Stomach smooth muscle (tissue), 2 donors: ENCODE measurements around the gene STARD5.
"Not testable (repeated sequence)": the region's sequence is repeated elsewhere in the genome, so short reads cannot be mapped to it uniquely, and the experiment has no call there.

Source experiments
- H3K27ac ChIP-seq: one replicate; pipeline ENCODE4 v1.7.0; 2013; ENCODE audit warnings: mild to moderate bottlenecking, low read length, inconsistent platforms
- H3K27me3 ChIP-seq, 2 donors: one replicate each; pipeline ENCODE4 v1.7.0; 2013; ENCODE audit warnings: low read length in 2 of 2; ENCODE audit not compliant: insufficient read depth in 2 of 2, control insufficient read depth in 1 of 2
- H3K36me3 ChIP-seq, 2 donors: one replicate each; pipeline ENCODE4 v1.7.0; 2013; ENCODE audit warnings: low read length in 2 of 2; ENCODE audit not compliant: control insufficient read depth in 2 of 2, insufficient read depth in 2 of 2
- H3K4me1 ChIP-seq: one replicate; pipeline ENCODE4 v1.7.0; 2013; ENCODE audit warnings: low read length; ENCODE audit not compliant: control insufficient read depth, insufficient read depth
- H3K4me3 ChIP-seq, 2 donors: one replicate each; pipeline ENCODE4 v1.7.0; 2013; ENCODE audit warnings: low read length in 2 of 2
- H3K9ac ChIP-seq, 2 donors: one replicate each; pipeline ENCODE4 v1.7.0; 2013; ENCODE audit warnings: low read length in 2 of 2, mild to moderate bottlenecking in 1 of 2
- H3K9me3 ChIP-seq, 2 donors: one replicate each; pipeline ENCODE4 v1.7.0; 2013; ENCODE audit warnings: low read length in 2 of 2; ENCODE audit not compliant: control insufficient read depth in 2 of 2
- donor health status: healthy.
- donor health status: Pancreatic carcinoma.

The STARD5 gene

GRCh38 chr15:81356252-81356651 lies 32.3 kb upstream of the STARD5 start:
- no peak overlapping the region for H3K9ac ChIP-seq
- H3K9me3 ChIP-seq = no peaks in the 10 kb centered on the region
- no peak overlapping the region for H3K27ac ChIP-seq
- no peaks in the 10 kb centered on the region for H3K36me3 ChIP-seq
- peaks cover 0 to 2% of the 10 kb centered on the region in 2 donors for H3K27me3 ChIP-seq
- H3K4me3 ChIP-seq = no peak overlapping the region
- H3K4me1 ChIP-seq = no peaks in the 10 kb centered on the region

DNA sequence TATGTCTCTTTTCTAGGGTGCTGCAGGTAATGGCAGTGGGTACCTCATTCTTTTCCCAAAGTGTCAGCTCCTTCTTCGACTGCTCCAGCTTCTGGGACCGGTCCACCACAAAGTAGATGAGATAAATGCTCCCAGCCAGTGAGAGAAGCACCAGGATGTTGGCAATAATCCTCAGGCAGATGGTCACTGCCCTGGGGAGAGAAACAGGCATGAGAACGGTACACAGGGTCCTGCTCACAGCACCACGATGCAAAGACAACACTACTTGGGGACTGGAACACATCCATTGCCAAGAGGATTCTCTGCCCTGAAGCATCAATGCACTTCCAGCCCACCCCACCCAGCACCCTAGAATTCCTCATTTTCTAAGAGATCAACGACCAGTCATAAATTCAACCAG lies 27.7 kb upstream of the STARD5 start:
- H3K27ac ChIP-seq = no peak overlapping the region
- H3K27me3 ChIP-seq = no peaks in the 10 kb centered on the region

DNA sequence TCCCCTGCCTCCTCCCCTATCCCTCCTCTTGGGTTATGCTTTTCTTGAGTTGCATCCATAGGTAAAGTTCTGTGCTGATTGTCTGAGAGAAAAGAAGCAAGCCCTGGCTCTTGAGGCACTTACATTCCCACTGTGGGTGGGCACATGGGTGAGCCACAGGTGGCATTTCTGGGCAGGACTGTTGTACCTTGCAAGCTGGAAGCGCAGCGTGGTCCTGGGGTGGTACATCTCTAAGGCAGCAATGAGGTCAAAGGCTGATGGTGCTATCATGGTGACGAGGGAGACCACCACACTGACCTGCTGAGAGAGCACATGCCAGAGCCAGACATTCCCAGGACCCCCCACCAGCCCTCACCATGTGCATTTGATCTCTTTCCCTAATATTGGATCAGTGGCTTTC lies 25.3 kb upstream of the STARD5 start:
- H3K4me3 ChIP-seq = no peak overlapping the region
- no peaks in the 10 kb centered on the region for H3K36me3 ChIP-seq
- no peak overlapping the region for H3K9ac ChIP-seq
- H3K27ac ChIP-seq = no peak overlapping the region
- H3K4me1 ChIP-seq = no peaks in the 10 kb centered on the region
- no peaks in the 10 kb centered on the region for H3K9me3 ChIP-seq
- H3K27me3 ChIP-seq = no peaks in the 10 kb centered on the region

More for the DNA sequence above, 27.7 kb upstream of the STARD5 start:
- no peak overlapping the region for H3K9ac ChIP-seq
- H3K4me3 ChIP-seq = no peak overlapping the region
- no peaks in the 10 kb centered on the region for H3K36me3 ChIP-seq
- no peaks in the 10 kb centered on the region for H3K4me1 ChIP-seq
- no peaks in the 10 kb centered on the region for H3K9me3 ChIP-seq

DNA sequence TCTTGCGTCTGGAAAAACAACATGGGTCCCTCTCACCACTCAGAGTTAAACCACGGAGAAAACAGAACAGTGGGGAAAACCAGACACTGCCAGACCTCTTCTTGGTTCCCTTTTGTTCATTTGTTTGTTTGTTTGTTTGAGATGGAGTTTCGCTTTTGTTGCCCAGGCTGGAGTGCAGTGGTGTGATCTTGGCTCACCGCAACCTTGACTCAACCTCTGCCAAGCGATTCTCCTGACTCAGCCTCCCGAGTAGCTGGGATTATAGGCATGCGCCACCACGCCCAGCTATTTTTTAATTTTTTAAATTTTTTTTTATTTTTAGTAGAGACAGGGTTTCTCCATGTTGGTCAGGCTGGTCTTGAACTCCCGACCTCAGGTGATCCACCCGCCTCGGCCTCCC lies 24.8 kb upstream of the STARD5 start:
- H3K36me3 ChIP-seq, H3K4me1 ChIP-seq, H3K27me3 ChIP-seq, H3K27ac ChIP-seq, H3K9me3 ChIP-seq, H3K9ac ChIP-seq, H3K4me3 ChIP-seq: not testable (repeated sequence)

DNA sequence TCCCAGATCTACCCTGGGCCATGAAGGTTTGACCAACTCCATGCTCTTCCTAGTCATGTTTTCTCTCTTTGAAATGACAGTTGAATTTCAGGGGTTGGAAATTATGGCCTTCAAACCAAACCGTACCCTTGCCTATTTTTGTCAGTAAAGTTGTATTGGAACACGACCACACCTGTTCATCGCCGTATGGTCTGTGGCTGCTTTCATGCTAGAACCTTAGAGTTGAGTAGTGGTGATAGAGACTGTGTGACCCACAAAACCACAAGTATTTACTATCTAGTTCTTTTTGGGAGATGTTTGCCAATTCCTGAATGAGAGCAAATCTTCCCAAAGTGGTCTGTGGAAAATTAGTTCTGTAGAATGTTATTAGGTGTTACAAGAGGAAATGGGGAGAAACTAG lies 24.0 kb upstream of the STARD5 start:
- H3K36me3 ChIP-seq = no peaks in the 10 kb centered on the region
- H3K9ac ChIP-seq = no peak overlapping the region
- H3K27ac ChIP-seq = no peak overlapping the region
- no peaks in the 10 kb centered on the region for H3K27me3 ChIP-seq
- no peak overlapping the region for H3K4me3 ChIP-seq
- H3K9me3 ChIP-seq = no peaks in the 10 kb centered on the region
- H3K4me1 ChIP-seq = no peaks in the 10 kb centered on the region

- Histone ChIP-seq H3K4me3 (no peak overlapping the region), H3K36me3 (no peaks in the 10 kb centered on the region), H3K27me3 (no peaks in the 10 kb centered on the region), H3K9ac (no peak overlapping the region), H3K27ac (no peak overlapping the region), H3K4me1 (no peaks in the 10 kb centered on the region), H3K9me3 (no peaks in the 10 kb centered on the region)
These were observed 22.7 kb upstream of the STARD5 start for GRCh38 chr15:81346611-81347010.

GRCh38 chr15:81343371-81343770 lies 19.4 kb upstream of the STARD5 start:
- no peak overlapping the region for H3K9ac ChIP-seq
- H3K4me3 ChIP-seq = no peak overlapping the region
- H3K9me3 ChIP-seq = no peaks in the 10 kb centered on the region
- no peaks in the 10 kb centered on the region for H3K36me3 ChIP-seq
- H3K27ac ChIP-seq = no peak overlapping the region
- peaks cover 4% of the 10 kb centered on the region for H3K4me1 ChIP-seq
- H3K27me3 ChIP-seq = no peaks in the 10 kb centered on the region

- H3K27me3 ChIP-seq = no peaks in the 10 kb centered on the region
- H3K27ac ChIP-seq = no peak overlapping the region
These were observed 17.4 kb upstream of the STARD5 start for GRCh38 chr15:81341351-81341750.

DNA sequence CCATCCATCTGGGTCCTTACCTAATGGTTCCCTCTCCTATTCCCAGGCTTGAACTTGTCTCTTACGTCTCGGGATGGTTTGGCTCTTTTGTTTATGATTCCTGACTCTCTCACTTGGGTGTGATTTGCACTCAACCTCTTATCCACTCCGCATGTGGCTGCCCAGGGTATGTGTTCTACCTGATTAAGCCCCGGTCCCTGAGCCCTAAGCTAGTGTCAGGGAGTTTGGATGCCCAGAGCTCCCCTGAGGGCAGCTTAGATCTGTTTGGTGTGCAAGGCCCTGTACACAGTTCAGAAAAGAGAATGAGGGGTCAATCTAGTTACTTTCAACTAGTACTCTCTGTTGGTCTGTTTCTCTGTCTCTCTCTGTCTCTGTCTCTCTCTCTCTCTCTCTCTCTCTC lies 15.9 kb upstream of the STARD5 start:
- Histone ChIP-seq H3K36me3 (no peaks in the 10 kb centered on the region), H3K27me3 (no peaks in the 10 kb centered on the region), H3K9ac (no peak overlapping the region), H3K9me3 (no peaks in the 10 kb centered on the region), H3K27ac (no peak overlapping the region), H3K4me3 (no peak overlapping the region), H3K4me1 (peaks cover 4% of the 10 kb centered on the region)

More at GRCh38 chr15:81341351-81341750, 17.4 kb upstream of the STARD5 start:
- Histone ChIP-seq H3K9ac (no peak overlapping the region), H3K4me3 (no peak overlapping the region), H3K4me1 (peaks cover 4% of the 10 kb centered on the region), H3K9me3 (no peaks in the 10 kb centered on the region), H3K36me3 (no peaks in the 10 kb centered on the region)

DNA sequence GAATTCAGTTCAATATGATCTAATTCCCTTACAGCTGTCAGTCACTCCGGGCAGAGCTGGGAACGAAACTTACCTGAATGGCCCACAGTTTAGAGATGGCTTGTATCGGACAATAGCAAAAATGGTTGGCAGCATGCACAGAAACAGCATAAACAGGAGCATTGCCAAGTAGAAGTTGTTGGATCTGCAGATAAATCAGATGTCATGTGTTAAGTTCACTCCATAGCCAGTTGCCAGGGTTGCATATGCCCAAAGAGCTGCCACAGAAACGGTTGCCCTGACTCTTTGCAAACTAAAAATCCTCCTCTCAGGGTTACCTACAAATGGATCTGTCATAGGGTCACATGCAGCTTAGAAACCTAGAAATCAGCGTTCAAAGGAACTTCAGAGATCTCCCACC lies 15.4 kb upstream of the STARD5 start:
- Histone ChIP-seq H3K9me3 (no peaks in the 10 kb centered on the region), H3K4me3 (no peak overlapping the region), H3K4me1 (peaks cover 4% of the 10 kb centered on the region), H3K27ac (no peak overlapping the region), H3K9ac (no peak overlapping the region), H3K27me3 (no peaks in the 10 kb centered on the region), H3K36me3 (no peaks in the 10 kb centered on the region)

DNA sequence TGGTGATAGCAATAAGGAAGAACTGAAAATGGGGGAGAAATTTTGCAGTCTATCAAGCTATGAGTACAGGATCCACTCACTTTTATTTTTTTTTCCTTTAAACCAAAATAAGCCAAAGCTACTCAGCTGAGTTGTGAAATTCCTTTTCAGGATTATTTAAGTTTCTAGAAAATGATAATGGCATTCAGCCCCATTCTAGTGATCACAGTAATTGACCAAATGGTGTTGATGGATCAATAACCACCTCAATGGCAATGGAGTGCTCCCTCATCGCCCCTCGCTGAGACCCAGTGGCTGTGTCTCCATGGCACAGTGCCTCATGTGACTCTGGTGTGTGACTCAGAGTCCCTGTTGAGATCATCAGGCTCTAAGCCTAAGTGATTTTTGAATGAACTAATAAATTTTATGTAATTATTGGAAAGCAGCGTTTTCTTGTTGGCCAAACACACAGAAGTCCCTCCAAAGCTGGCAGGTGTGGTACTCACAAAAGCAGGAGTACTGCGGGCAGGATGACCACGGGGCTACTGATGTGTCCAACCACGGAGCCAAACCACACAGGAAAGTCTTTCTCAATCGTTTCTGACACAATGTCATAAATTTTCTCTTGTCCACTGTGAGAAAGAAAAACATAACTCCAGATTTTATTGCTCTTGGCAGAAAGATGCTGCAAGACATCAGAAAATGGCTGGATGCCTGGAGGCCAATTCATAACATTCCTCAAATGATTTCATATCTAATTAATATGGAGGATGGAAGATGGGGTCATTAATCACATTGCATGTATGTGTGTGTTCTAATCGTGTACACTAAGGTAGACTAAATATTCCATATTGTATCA lies 14.4 kb upstream of the STARD5 start:
- H3K27ac ChIP-seq = peak overlapping the region; percentile 11
- H3K36me3 ChIP-seq = no peaks in the 10 kb centered on the region
- no peak overlapping the region for H3K9ac ChIP-seq
- no peak overlapping the region for H3K4me3 ChIP-seq
- no peaks in the 10 kb centered on the region for H3K27me3 ChIP-seq
- H3K9me3 ChIP-seq = no peaks in the 10 kb centered on the region
- H3K4me1 ChIP-seq = peaks cover 4% of the 10 kb centered on the region
